Right lobe of liver (tissue), 6 donors: ENCODE results near the gene HS6ST3. TPM values are rescaled to one million over a fixed set of nuclear protein-coding genes. Genes with fewer than 3 reads are reported as not detected.

Source experiments
- ATAC-seq, 4 donors: fragments of 200-7000 bp; cut with Tn5 transposase; one replicate each; pipeline ENCODE4 v1.9.1; 2020; ENCODE audit warnings: mild to moderate bottlenecking in 4 of 4, moderate library complexity in 4 of 4
- DNase-seq, 3 donors: peaks; one replicate each; pipeline ENCODE4 v3.0.0-alpha.2; 2020
- H3K27ac ChIP-seq, 3 donors: fragments of 200-600 bp; one replicate each; pipeline ENCODE4 v1.8.0; 2022
- H3K27me3 ChIP-seq, 2 donors: fragments of 200-600 bp; one replicate each; pipeline ENCODE4 v1.8.0; 2022
- H3K36me3 ChIP-seq, 4 donors: fragments of 200-600 bp; sonication (generic) in 1 of 4; one replicate each; pipeline versions ENCODE4 v1.5.1 to v1.8.0; 2017 to 2022; ENCODE audit warnings: control low read depth in 1 of 4
- H3K4me1 ChIP-seq, 4 donors: fragments of 200-600 bp; sonication (generic) in 1 of 4; one replicate each; pipeline versions ENCODE4 v1.5.1 to v1.8.0; 2017 to 2022; ENCODE audit warnings: control low read depth in 1 of 4
- H3K4me3 ChIP-seq, 3 donors: fragments of 200-600 bp; one replicate each; pipeline ENCODE4 v1.8.0; 2022
- H3K9me3 ChIP-seq, 4 donors: fragments of 200-600 bp; sonication (generic) in 1 of 4; one replicate each; pipeline versions ENCODE4 v1.5.1 to v1.8.0; 2017 to 2022; ENCODE audit warnings: control low read depth in 1 of 4
- CTCF ChIP-seq, 4 donors: fragments of 200-600 bp in 3 of 4; fragments of 450-650 bp in 1 of 4; IDR thresholded peaks; one replicate each; pipeline versions ENCODE4 v1.5.1 to v1.8.0; 2016 to 2022; ENCODE audit warnings: antibody characterized with exemption in 4 of 4, mild to moderate bottlenecking in 2 of 4
- POLR2A ChIP-seq: fragments of 450-650 bp; IDR thresholded peaks from one replicate; pipeline ENCODE4 v1.6.1; 2017; ENCODE audit warnings: antibody characterized with exemption, mild to moderate bottlenecking
- WGBS: methylation state at CpG from one replicate; pipeline ENCODE4 v1.1.6; 2018; ENCODE audit warnings: low coverage, low lambda C conversion rate; ENCODE audit not compliant: insufficient coverage; ENCODE audit errors: missing lambda C conversion rate; 5-methylcytosine and 5-hydroxymethylcytosine counted together
- intact Hi-C, 2 donors: fragments of 100-400 bp; cut with DNase I; formaldehyde crosslinking; loops; one replicate each; pipeline versions ENCODE4 v1.11.2 to v1.14.1; 2022
- total RNA-seq, 6 experiments: library from RNA; depleted of rRNA in 2 of 6; stranded (reverse); fragments of >200 nt in 2 of 6; fragmentation: NEBNext Ultra II Directional in 3 of 6; extraction: Animal tissue kit (Norgen Biotek cat#: 25700) in 3 of 6; gene quantifications; one replicate each; pipeline versions ENCODE4 v1.1.0 to v1.2.4, GENCODE V29; 2016 to 2023
- donor health status: DM: no; HTN: yes; CAD: no.
- donor health status: DM: no; HTN: no; CAD: no.
- donor health status: DM: no; HTN: no; CAD: no.
- donor health status: DM: no; HTN: yes; CAD: no.
- donor health status: DM: no; HTN: yes; CAD: no.

Gene HS6ST3
- total RNA-seq, 6 experiments from 2014 or later, result not detected

- TF ChIP-seq POLR2A (no peak), CTCF (IDR thresholded peaks at IDR 0.05) (no peak)
- ATAC-seq, result no peak
- DNase-seq, result no peak
- Histone ChIP-seq H3K9me3 (no peaks in the 10 kb centered on the region), H3K4me1 (no peaks in the 10 kb centered on the region), H3K4me3 (no peak overlapping the region), H3K27me3 (no peaks in the 10 kb centered on the region), H3K36me3 (no peaks in the 10 kb centered on the region), H3K27ac (no peak overlapping the region)
- WGBS, result 79% methylated on average over 3 of the region's 3 CpGs
- intact Hi-C loops, result no loop called here
These were observed 190.0 kb downstream of the HS6ST3 start for GRCh38 chr13:96279904-96280303.

GRCh38 chr13:96284971-96285370 lies 195.1 kb downstream of the HS6ST3 start:
- Histone ChIP-seq H3K4me3 (no peak overlapping the region), H3K27me3 (no peaks in the 10 kb centered on the region), H3K9me3 (no peaks in the 10 kb centered on the region), H3K27ac (no peak overlapping the region), H3K4me1 (no peaks in the 10 kb centered on the region), H3K36me3 (no peaks in the 10 kb centered on the region)
- intact Hi-C loops, result no loop called here
- no peak for TF ChIP-seq POLR2A
- TF ChIP-seq CTCF (IDR thresholded peaks at IDR 0.05), result no peak
- DNase-seq (no peak), ATAC-seq (no peak)
- WGBS, result 79% methylated on average over 4 of the region's 4 CpGs

GRCh38 chr13:96285729-96286128 lies 195.8 kb downstream of the HS6ST3 start:
- H3K4me1 ChIP-seq, result no peaks in the 10 kb centered on the region
- H3K27me3 ChIP-seq, result no peaks in the 10 kb centered on the region
- ATAC-seq, result no peak
- no peak for TF ChIP-seq CTCF (IDR thresholded peaks at IDR 0.05)
- no peak for TF ChIP-seq POLR2A
- intact Hi-C loops, result no loop called here
- no peaks in the 10 kb centered on the region for H3K36me3 ChIP-seq
- no peak for DNase-seq
- H3K9me3 ChIP-seq, result no peaks in the 10 kb centered on the region
- no peak overlapping the region for H3K4me3 ChIP-seq
- WGBS, result 50% methylated on average over 1 of the region's 1 CpG
- no peak overlapping the region for H3K27ac ChIP-seq

GRCh38 chr13:96294930-96295881 lies 205.3 kb downstream of the HS6ST3 start:
- Histone ChIP-seq H3K9me3 (no peaks in the 10 kb centered on the region), H3K4me1 (no peaks in the 10 kb centered on the region), H3K4me3 (no peak overlapping the region), H3K27ac (no peak overlapping the region), H3K36me3 (no peaks in the 10 kb centered on the region), H3K27me3 (no peaks in the 10 kb centered on the region)
- TF ChIP-seq POLR2A (no peak), CTCF (IDR thresholded peaks at IDR 0.05) (no peak)
- 34% methylated on average over 7 of the region's 7 CpGs for WGBS
- no peak for ATAC-seq
- no peak for DNase-seq
- intact Hi-C loops, result loop anchor here in 1 of 2 donors (10.0 kb wide), 1 partner anchor 700 kb away; the partner anchor contains the start of gene OXGR1
